Neural cell (in vitro differentiated cells): ENCODE data around the gene SP7. TPM values are rescaled to one million over a fixed set of nuclear protein-coding genes. Genes with fewer than 3 reads are reported as not detected.

ENCODE experiments used
- H2AFZ ChIP-seq: fragments of 200-600, 300-800 bp; sonication (generic), shearing (Covaris generic); 2 replicates; pipeline ENCODE4 v1.6.0; 2014; ENCODE audit warnings: low read depth, mild to moderate bottlenecking, antibody characterized with exemption, low read length, moderate library complexity
- H3F3A ChIP-seq: fragments of 200-600 bp; shearing (Covaris generic); 2 replicates; pipeline ENCODE4 v1.6.1; 2016; ENCODE audit warnings: mild to moderate bottlenecking, moderate library complexity, mixed read lengths, antibody characterized with exemption, low read length; ENCODE audit not compliant: insufficient read depth, poor library complexity, severe bottlenecking
- H3K27ac ChIP-seq: fragments of 200-600, 300-800 bp; sonication (generic), shearing (Covaris generic); 2 replicates; pipeline ENCODE4 v1.5.1; 2014; ENCODE audit warnings: mild to moderate bottlenecking, low read length, moderate library complexity
- H3K27me3 ChIP-seq: fragments of 300-800, 200-600 bp; sonication (generic), shearing (Covaris generic); 2 replicates; pipeline ENCODE4 v1.6.0; 2014; ENCODE audit warnings: mild to moderate bottlenecking, low read depth, low read length, moderate library complexity; ENCODE audit not compliant: insufficient read depth
- H3K36me3 ChIP-seq: fragments of 300-800, 200-600 bp; sonication (generic), shearing (Covaris generic); 2 replicates; pipeline ENCODE4 v1.5.1; 2014; ENCODE audit warnings: mild to moderate bottlenecking, antibody characterized with exemption, low read length, moderate library complexity; ENCODE audit not compliant: insufficient read depth
- H3K4me2 ChIP-seq: fragments of 300-800, 200-600 bp; sonication (generic), shearing (Covaris generic); 2 replicates; pipeline ENCODE4 v1.6.0; 2014; ENCODE audit warnings: mild to moderate bottlenecking, low read length
- H3K4me3 ChIP-seq: fragments of 300-800, 200-600 bp; sonication (generic), shearing (Covaris generic); 2 replicates; pipeline ENCODE4 v1.5.1; 2014; ENCODE audit warnings: mild to moderate bottlenecking, low read length, moderate library complexity
- H3K79me2 ChIP-seq: fragments of 200-600 bp; shearing (Covaris generic); replicated peaks from 2 replicates; pipeline ENCODE4 v1.6.0; 2014; ENCODE audit warnings: mild to moderate bottlenecking, low read length, moderate library complexity; ENCODE audit not compliant: insufficient read depth
- H3K9ac ChIP-seq: fragments of 300-800, 200-600 bp; sonication (generic), shearing (Covaris generic); 2 replicates; pipeline ENCODE4 v1.6.1; 2016; ENCODE audit warnings: mild to moderate bottlenecking, low read length, mixed read lengths
- H3K9me2 ChIP-seq: fragments of 200-600 bp; shearing (Covaris generic); 2 replicates; pipeline ENCODE4 v1.6.1; 2016; ENCODE audit warnings: mild to moderate bottlenecking, low read length, mixed read lengths; ENCODE audit not compliant: insufficient read depth
- H3K9me3 ChIP-seq: fragments of 200-600, 300-800 bp; sonication (generic), shearing (Covaris generic); 2 replicates; pipeline ENCODE4 v1.6.1; 2016; ENCODE audit warnings: mild to moderate bottlenecking, mixed run types, low read length, moderate library complexity, mixed read lengths
- H4K20me1 ChIP-seq: fragments of 200-600 bp; shearing (Covaris generic); 2 replicates; pipeline ENCODE4 v1.6.1; 2016; ENCODE audit warnings: mild to moderate bottlenecking, mixed run types; ENCODE audit not compliant: insufficient read depth
- CTCF ChIP-seq: fragments of 450-650 bp; IDR thresholded peaks from 2 replicates; pipeline ENCODE4 v1.5.1; 2014; ENCODE audit warnings: antibody characterized with exemption, mild to moderate bottlenecking, moderate library complexity; ENCODE audit not compliant: poor library complexity, severe bottlenecking
- EP300 ChIP-seq: fragments of 450-650 bp; conservative IDR thresholded peaks from 2 replicates; pipeline ENCODE4 v1.6.1; 2014; ENCODE audit warnings: antibody characterized with exemption, mild to moderate bottlenecking, moderate library complexity; ENCODE audit not compliant: poor library complexity, severe bottlenecking
- EZH2 ChIP-seq: fragments of 200-600, 300-800 bp; shearing (Covaris generic), sonication (generic); IDR thresholded peaks from 2 replicates; pipeline ENCODE4 v1.6.1; 2014; ENCODE audit warnings: antibody characterized with exemption, low read length, borderline replicate concordance, mild to moderate bottlenecking; ENCODE audit not compliant: insufficient read depth, poor library complexity, severe bottlenecking
- MXI1 ChIP-seq: fragments of 450-650 bp; conservative IDR thresholded peaks from 2 replicates; pipeline ENCODE4 v1.6.1; 2014; ENCODE audit warnings: antibody characterized with exemption, mild to moderate bottlenecking; ENCODE audit not compliant: poor library complexity, severe bottlenecking
- POLR2AphosphoS5 ChIP-seq: IDR thresholded peaks from 2 replicates; pipeline ENCODE4 v1.6.1; 2012
- RAD21 ChIP-seq: fragments of 450-650 bp; conservative IDR thresholded peaks from 2 replicates; pipeline ENCODE4 v1.6.1; 2014; ENCODE audit warnings: antibody characterized with exemption, mild to moderate bottlenecking, moderate library complexity
- REST ChIP-seq: IDR thresholded peaks from 2 replicates; pipeline ENCODE4 v1.6.1; 2012; ENCODE audit warnings: borderline replicate concordance
- SMC3 ChIP-seq: fragments of 450-650 bp; conservative IDR thresholded peaks from 2 replicates; pipeline ENCODE4 v1.6.1; 2014; ENCODE audit warnings: antibody characterized with exemption, mild to moderate bottlenecking, moderate library complexity; ENCODE audit not compliant: poor library complexity
- TAF1 ChIP-seq: IDR thresholded peaks from 2 replicates; pipeline ENCODE4 v1.6.1; 2012; ENCODE audit warnings: low read depth
- polyA plus RNA-seq: library from polyadenylated mRNA; depleted of rRNA; stranded (reverse); fragments of >200 nt; gene quantifications from 2 replicates; pipeline ENCODE4 v1.2.3, GENCODE V29; 2014

The SP7 gene
- polyA plus RNA-seq, 1 donor from 2014 or later, result not detected

- no peak for TF ChIP-seq EP300
- no peak for TF ChIP-seq TAF1
- no peak for TF ChIP-seq SMC3
- TF ChIP-seq MXI1, result no peak
- no peak for TF ChIP-seq RAD21
- no peak for TF ChIP-seq EZH2
- TF ChIP-seq CTCF, result no peak
- no peak for TF ChIP-seq REST
- TF ChIP-seq POLR2AphosphoS5, result no peak
- Histone ChIP-seq H3K36me3 (no peaks in the 10 kb centered on the region), H3K4me2 (no peak overlapping the region), H2AFZ (no peak overlapping the region), H3F3A (peaks cover 3% of the 10 kb centered on the region), H3K27me3 (no peaks in the 10 kb centered on the region), H4K20me1 (no peaks in the 10 kb centered on the region), H3K4me3 (peak overlapping the region; percentile 94), H3K27ac (peak overlapping the region; percentile 77), H3K9me2 (no peaks in the 10 kb centered on the region), H3K9ac (peak overlapping the region; percentile 78), H3K79me2 (peaks cover 33% of the 10 kb centered on the region), H3K9me3 (no peaks in the 10 kb centered on the region)
Observed at GRCh38 chr12:53299101-53299453, 37.1 kb downstream of the SP7 start.

GRCh38 chr12:53298164-53298563 is 38.0 kb downstream of the SP7 start:
- no peaks in the 10 kb centered on the region for H3K27me3 ChIP-seq

More at GRCh38 chr12:53298164-53298563, 38.0 kb downstream of the SP7 start:
- TF ChIP-seq EP300, result no peak
- TF ChIP-seq EZH2, result no peak
- no peak for TF ChIP-seq RAD21
- no peak for TF ChIP-seq CTCF
- no peak for TF ChIP-seq SMC3
- TF ChIP-seq TAF1, result no peak
- TF ChIP-seq POLR2AphosphoS5, result no peak
- TF ChIP-seq MXI1, result no peak
- no peak for TF ChIP-seq REST
- Histone ChIP-seq H3K9me2 (no peaks in the 10 kb centered on the region), H4K20me1 (no peaks in the 10 kb centered on the region), H3K27ac (no peak overlapping the region), H3K4me2 (no peak overlapping the region), H3K9me3 (no peaks in the 10 kb centered on the region), H3K79me2 (peaks cover 33% of the 10 kb centered on the region), H2AFZ (no peak overlapping the region), H3F3A (peaks cover 3% of the 10 kb centered on the region), H3K4me3 (no peak overlapping the region), H3K9ac (no peak overlapping the region), H3K36me3 (no peaks in the 10 kb centered on the region)
